H1 (cell line): Measurements from ENCODE around the gene PHKA2. TPM values are rescaled to one million over a fixed set of nuclear protein-coding genes. Genes with fewer than 3 reads are reported as not detected.

Experiments
- CTCF ChIA-PET: fragments of 300-600 bp; sonication (Branson Sonifier 250); formaldehyde crosslinking; loops from one replicate; lab custom pipeline; 2021; ENCODE audit not compliant: partially characterized antibody; lab: Charles Lee
- POLR2A ChIA-PET: fragments of 300-600 bp; sonication (Branson Sonifier 250); formaldehyde crosslinking; loops from one replicate; lab custom pipeline; 2021; ENCODE audit warnings: inconsistent platforms; ENCODE audit not compliant: partially characterized antibody; lab: Charles Lee
- DNase-seq, 2 experiments: peaks; one replicate each; pipeline versions ENCODE4 v3.0.0 to v3.0.0-alpha.2; 2010 to 2022; ENCODE audit warnings: low spot score in 2 of 2, low read depth in 1 of 2, mixed read lengths in 1 of 2
- FAIRE-seq: peaks from 2 replicates; lab custom pipeline; 2011; peaks lifted over from hg19 to GRCh38; lab: Jason Lieb, UNC
- H2AFZ ChIP-seq: 2 replicates; pipeline ENCODE4 v1.8.1; 2012; ENCODE audit warnings: low read length, inconsistent platforms
- H2AK5ac ChIP-seq: 2 replicates; pipeline ENCODE4 v1.6.1; 2013; ENCODE audit warnings: low read depth, low read length
- H2BK120ac ChIP-seq: replicated peaks from 2 replicates; pipeline ENCODE3; 2013; ENCODE audit warnings: low read depth, low read length, inconsistent platforms
- H2BK12ac ChIP-seq: 2 replicates; pipeline ENCODE4 v1.6.1; 2013; ENCODE audit warnings: low read depth, low read length
- H2BK15ac ChIP-seq: 2 replicates; pipeline ENCODE4 v1.6.1; 2013; ENCODE audit warnings: low read length
- H2BK20ac ChIP-seq: 2 replicates; pipeline ENCODE4 v1.6.1; 2013; ENCODE audit warnings: low read length
- H2BK5ac ChIP-seq: 2 replicates; pipeline ENCODE4 v1.6.1; 2013; ENCODE audit warnings: low read depth, low read length
- H3K14ac ChIP-seq: 2 replicates; pipeline ENCODE4 v1.6.1; 2013; ENCODE audit warnings: inconsistent platforms; ENCODE audit not compliant: insufficient read length
- H3K18ac ChIP-seq: 2 replicates; pipeline ENCODE4 v1.6.1; 2013; ENCODE audit warnings: low read length; ENCODE audit errors: extremely low read depth
- H3K23ac ChIP-seq: 2 replicates; pipeline ENCODE4 v1.6.1; 2013; ENCODE audit warnings: inconsistent platforms; ENCODE audit not compliant: insufficient read length
- H3K23me2 ChIP-seq: 2 replicates; pipeline ENCODE4 v1.6.1; 2013; ENCODE audit warnings: low read depth, low read length
- H3K27ac ChIP-seq: 2 replicates; pipeline ENCODE4 v1.6.1; 2011; ENCODE audit warnings: low read depth, low read length, inconsistent platforms
- H3K27me3 ChIP-seq, 4 experiments: replicated peaks in 1 of 4; 1 replicate in 1 of 4; 2 replicates in 3 of 4; pipeline versions ENCODE4 v1.6.1 to v1.8.1; 2011 to 2013; ENCODE audit warnings: low read length in 3 of 4, mild to moderate bottlenecking in 3 of 4, inconsistent platforms in 2 of 4, mixed read lengths in 2 of 4, moderate library complexity in 1 of 4; ENCODE audit not compliant: control insufficient read depth in 3 of 4, insufficient read depth in 3 of 4; ENCODE audit errors: extremely low read depth in 1 of 4
- H3K36me3 ChIP-seq, 4 experiments: 2 replicates each; pipeline versions ENCODE4 v1.6.1 to v1.8.1; 2011 to 2013; ENCODE audit warnings: mild to moderate bottlenecking in 4 of 4, low read length in 3 of 4, moderate library complexity in 2 of 4, control low read depth in 1 of 4, inconsistent platforms in 1 of 4; ENCODE audit not compliant: insufficient read depth in 4 of 4, control insufficient read depth in 2 of 4
- H3K4ac ChIP-seq: replicated peaks from 2 replicates; pipeline ENCODE3; 2013; ENCODE audit warnings: low read length, low read depth, mixed read lengths, inconsistent platforms; ENCODE audit not compliant: insufficient read length
- H3K4me1 ChIP-seq, 4 experiments: replicated peaks in 1 of 4; 1 replicate in 1 of 4; 2 replicates in 3 of 4; pipeline versions ENCODE4 v1.6.1 to v1.8.1; 2011 to 2013; ENCODE audit warnings: low read length in 3 of 4, inconsistent platforms in 2 of 4, mixed read lengths in 1 of 4; ENCODE audit not compliant: insufficient read depth in 4 of 4, control insufficient read depth in 3 of 4
- H3K4me2 ChIP-seq, 2 experiments: 2 replicates each; pipeline versions ENCODE4 v1.6.1 to v1.8.1; 2011 to 2013; ENCODE audit warnings: low read depth in 2 of 2, low read length in 2 of 2, control low read depth in 1 of 2, inconsistent platforms in 1 of 2, mild to moderate bottlenecking in 1 of 2; ENCODE audit not compliant: insufficient read depth in 1 of 2
- H3K4me3 ChIP-seq, 4 experiments: fragments of 200-600, 300-600 bp in 1 of 4; sonication (generic), shearing (Covaris generic), sonication (Bioruptor Twin) in 1 of 4; 2 replicates each; pipeline versions ENCODE4 v1.5.1 to v1.8.1; 2011 to 2016; ENCODE audit warnings: low read length in 4 of 4, low read depth in 3 of 4, control low read depth in 2 of 4, inconsistent platforms in 2 of 4, mild to moderate bottlenecking in 2 of 4, mixed read lengths in 1 of 4, moderate library complexity in 1 of 4; ENCODE audit not compliant: insufficient read depth in 2 of 4; ENCODE audit errors: extremely low read depth in 1 of 4
- H3K56ac ChIP-seq: replicated peaks from 2 replicates; pipeline ENCODE3; 2013; ENCODE audit warnings: low read depth, mild to moderate bottlenecking, mixed read lengths, low read length, inconsistent platforms; ENCODE audit not compliant: insufficient read length
- H3K79me1 ChIP-seq: 2 replicates; pipeline ENCODE4 v1.6.1; 2013; ENCODE audit warnings: low read depth, low read length, control low read depth
- H3K79me2 ChIP-seq, 2 experiments: 2 replicates each; pipeline versions ENCODE4 v1.6.1 to v1.8.1; 2012 to 2013; ENCODE audit warnings: low read length in 2 of 2, mild to moderate bottlenecking in 2 of 2, inconsistent platforms in 1 of 2; ENCODE audit not compliant: insufficient read depth in 2 of 2, control insufficient read depth in 1 of 2
- H3K9ac ChIP-seq, 4 experiments: replicated peaks in 1 of 4; 1 replicate in 1 of 4; 2 replicates in 3 of 4; pipeline versions ENCODE4 v1.6.1 to v1.8.1; 2011 to 2013; ENCODE audit warnings: low read depth in 3 of 4, low read length in 3 of 4, control low read depth in 2 of 4, mild to moderate bottlenecking in 2 of 4, moderate library complexity in 2 of 4, inconsistent platforms in 1 of 4; ENCODE audit errors: extremely low read depth in 1 of 4
- H3K9me3 ChIP-seq, 2 experiments: 2 replicates each; pipeline versions ENCODE4 v1.6.1 to v1.8.1; 2012 to 2013; ENCODE audit warnings: mild to moderate bottlenecking in 2 of 2, moderate library complexity in 2 of 2, control low read depth in 1 of 2, inconsistent platforms in 1 of 2, low read depth in 1 of 2, low read length in 1 of 2, mixed read lengths in 1 of 2; ENCODE audit not compliant: insufficient read depth in 2 of 2
- H4K20me1 ChIP-seq, 2 experiments: replicated peaks in 1 of 2; 2 replicates each; pipeline versions ENCODE3 to v1.8.1; 2011 to 2013; ENCODE audit warnings: inconsistent platforms in 2 of 2, low read length in 2 of 2, mild to moderate bottlenecking in 1 of 2; ENCODE audit not compliant: insufficient read depth in 2 of 2, control insufficient read depth in 1 of 2
- H4K5ac ChIP-seq: 2 replicates; pipeline ENCODE4 v1.6.1; 2013; ENCODE audit warnings: low read length, low read depth, mixed read lengths, inconsistent platforms; ENCODE audit not compliant: insufficient read length
- H4K8ac ChIP-seq: 2 replicates; pipeline ENCODE4 v1.8.0; 2013; ENCODE audit warnings: mild to moderate bottlenecking, moderate library complexity, low read length, inconsistent platforms; ENCODE audit not compliant: insufficient read depth; ENCODE audit errors: extremely low read depth
- H4K91ac ChIP-seq: replicated peaks from 2 replicates; pipeline ENCODE3; 2013; ENCODE audit warnings: low read length, mixed read lengths, inconsistent platforms; ENCODE audit not compliant: insufficient read length
- GABPA ChIP-seq: IDR thresholded peaks from 2 replicates; pipeline ENCODE4 v1.6.1; 2011; ENCODE audit warnings: mild to moderate bottlenecking, low read length, moderate library complexity, borderline replicate concordance; ENCODE audit not compliant: insufficient read depth
- KDM1A ChIP-seq: fragments of 200-600, 300-600 bp; sonication (generic); IDR thresholded peaks from 2 replicates; pipeline ENCODE4 v1.7.1; 2016; ENCODE audit warnings: mild to moderate bottlenecking, low read length, borderline replicate concordance
- POLR2A ChIP-seq, 2 experiments: IDR thresholded peaks; 1 replicate in 1 of 2; 2 replicates in 1 of 2; pipeline ENCODE4 v1.6.1; 2011; ENCODE audit warnings: low read depth in 2 of 2, low read length in 2 of 2, mild to moderate bottlenecking in 2 of 2; ENCODE audit errors: control extremely low read depth in 1 of 2
- RXRA ChIP-seq: IDR thresholded peaks from 2 replicates; pipeline ENCODE4 v1.6.1; 2011; ENCODE audit warnings: low read depth, mild to moderate bottlenecking, low read length, moderate library complexity; ENCODE audit not compliant: insufficient read depth
- TAF1 ChIP-seq: IDR thresholded peaks from 2 replicates; pipeline ENCODE4 v1.6.1; 2011; ENCODE audit warnings: mild to moderate bottlenecking, low read depth, low read length
- TBP ChIP-seq: IDR thresholded peaks from 2 replicates; pipeline ENCODE4 v1.6.1; 2011; ENCODE audit warnings: low read depth, low read length, improper control_type of control experiment
- YY1 ChIP-seq: IDR thresholded peaks from 2 replicates; pipeline ENCODE4 v1.6.1; 2011; ENCODE audit warnings: low read depth, mild to moderate bottlenecking, low read length
- WGBS, 2 experiments: shearing (Covaris generic) in 1 of 2; methylation state at CpG; one replicate each; pipeline versions ENCODE4 v1.1.6 to v1.1.7; 2013 to 2015; ENCODE audit warnings: low lambda C conversion rate in 2 of 2, mixed read lengths in 2 of 2, inconsistent platforms in 1 of 2, low coverage in 1 of 2, missing lambda C conversion rate in 1 of 2; ENCODE audit not compliant: insufficient replicate concordance in 2 of 2, insufficient coverage in 1 of 2, insufficient read length in 1 of 2; ENCODE audit errors: extremely low coverage in 1 of 2, missing lambda C conversion rate in 1 of 2; 5-methylcytosine and 5-hydroxymethylcytosine counted together
- polyA plus RNA-seq, 7 experiments: library from polyadenylated mRNA; depleted of rRNA in 3 of 7; stranded (reverse) in 5 of 7; unstranded in 2 of 7; fragments of >200 nt in 5 of 7; fragments of 200-250 nt in 2 of 7; gene quantifications; 1 replicate in 5 of 7; 2 replicates in 1 of 7; 4 replicates in 1 of 7; pipeline versions ENCODE4 v1.2.1 to v1.2.3, GENCODE V29; 2011 to 2013; ENCODE audit warnings: missing spikeins in 2 of 7, mixed read lengths in 2 of 7
- total RNA-seq: library from RNA; stranded (reverse); fragmentation: NEBNext Ultra II Directional; extraction: Animal tissue kit (Norgen Biotek cat#: 25700); gene quantifications from 2 replicates; pipeline ENCODE4 v1.2.1, GENCODE V29; 2021
- TF ChIP-seq, protein P1 (sequence below): IDR thresholded peaks from 2 replicates; pipeline ENCODE4 v1.6.1; 2012; ENCODE audit warnings: low read length, inconsistent platforms
- TF ChIP-seq, protein P2 (sequence below), 3 experiments: IDR thresholded peaks; 1 replicate in 2 of 3; 2 replicates in 1 of 3; pipeline versions ENCODE4 v1.5.1 to v1.6.1; 2011; ENCODE audit warnings: low read length in 3 of 3, mild to moderate bottlenecking in 3 of 3, inconsistent platforms in 2 of 3, low read depth in 1 of 3, moderate library complexity in 1 of 3; ENCODE audit not compliant: insufficient read depth in 1 of 3; ENCODE audit errors: control extremely low read depth in 1 of 3
- TF ChIP-seq, protein P3 (sequence below): IDR thresholded peaks from 2 replicates; pipeline ENCODE4 v1.6.1; 2012; ENCODE audit warnings: inconsistent platforms

PHKA2 gene
- total and polyA plus RNA-seq, 2 of the 8 experiments (the other 6 are each of a cell fraction or from before 2014, with no cell fraction given), result 28.1 to 35.8 TPM

DNA sequence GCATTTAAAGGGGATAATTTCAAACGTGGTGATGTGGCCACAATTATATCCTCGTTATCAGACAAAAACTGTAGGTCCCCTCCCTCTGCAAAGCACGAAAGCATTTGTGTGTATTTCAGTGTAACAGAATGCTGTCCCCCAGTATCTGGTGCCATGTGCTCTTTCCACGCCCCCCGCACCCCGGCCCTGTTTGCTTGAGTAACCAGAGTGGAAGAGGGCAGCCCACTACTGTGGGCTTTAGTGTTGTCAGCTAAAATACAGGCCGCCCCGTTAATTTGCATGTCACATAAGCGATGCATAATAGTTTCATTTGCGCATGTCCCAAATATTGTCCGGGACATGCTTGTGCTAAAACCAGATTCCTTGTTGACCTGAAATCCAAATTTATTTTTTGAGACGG, 110.1 kb downstream of the PHKA2 start:
- Histone ChIP-seq H4K20me1 (no peaks in the 10 kb centered on the region), H3K4me1 (no peaks in the 10 kb centered on the region; a peak in 1 of 7 replicates), H2BK20ac (no peak overlapping the region), H3K4me2 (no peak overlapping the region), H3K9ac (no peak overlapping the region), H4K91ac (no peak overlapping the region), H3K9me3 (no peaks in the 10 kb centered on the region), H3K23me2 (no peaks in the 10 kb centered on the region), H3K18ac (no peak overlapping the region), H4K5ac (no peak overlapping the region), H3K27me3 (no peaks in the 10 kb centered on the region), H2BK120ac (no peak overlapping the region), H2BK5ac (no peak overlapping the region), H3K23ac (no peak overlapping the region), H3K14ac (no peak overlapping the region), H2BK12ac (no peak overlapping the region), H3K56ac (no peak overlapping the region), H4K8ac (no peak overlapping the region), H2AFZ (no peak overlapping the region), H3K4me3 (no peak overlapping the region), H3K79me2 (no peaks in the 10 kb centered on the region), H3K79me1 (no peaks in the 10 kb centered on the region), H3K27ac (no peak overlapping the region), H2AK5ac (no peak overlapping the region), H2BK15ac (no peak overlapping the region), H3K4ac (no peak overlapping the region), H3K36me3 (no peaks in the 10 kb centered on the region)
- CTCF ChIA-PET, result interaction anchor here (0.7 to 0.8 kb wide), 2 partner anchors 11 to 257 kb away, joined by 3 to 4 read pairs; no protein-coding TSS in a partner anchor
- FAIRE-seq (no peak), DNase-seq (no peak)
- 92% methylated on average over 12 of the region's 12 CpGs; no CpG with 5 or more reads in 1 of the 2 experiments for WGBS, 2 experiments
- POLR2A ChIA-PET, result no interaction called here
- TF ChIP-seq, protein P1, sequence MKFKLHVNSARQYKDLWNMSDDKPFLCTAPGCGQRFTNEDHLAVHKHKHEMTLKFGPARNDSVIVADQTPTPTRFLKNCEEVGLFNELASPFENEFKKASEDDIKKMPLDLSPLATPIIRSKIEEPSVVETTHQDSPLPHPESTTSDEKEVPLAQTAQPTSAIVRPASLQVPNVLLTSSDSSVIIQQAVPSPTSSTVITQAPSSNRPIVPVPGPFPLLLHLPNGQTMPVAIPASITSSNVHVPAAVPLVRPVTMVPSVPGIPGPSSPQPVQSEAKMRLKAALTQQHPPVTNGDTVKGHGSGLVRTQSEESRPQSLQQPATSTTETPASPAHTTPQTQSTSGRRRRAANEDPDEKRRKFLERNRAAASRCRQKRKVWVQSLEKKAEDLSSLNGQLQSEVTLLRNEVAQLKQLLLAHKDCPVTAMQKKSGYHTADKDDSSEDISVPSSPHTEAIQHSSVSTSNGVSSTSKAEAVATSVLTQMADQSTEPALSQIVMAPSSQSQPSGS, result no peak
- TF ChIP-seq RXRA (no peak), KDM1A (no peak), POLR2A (IDR thresholded peaks at IDR 0.05; ENCODE audit: control extremely low read depth in 1 of 2, low read depth in 2 of 2, low read length in 2 of 2) (no peak), GABPA (no peak), YY1 (no peak), TAF1 (no peak), TBP (no peak)
- TF ChIP-seq, protein P2, sequence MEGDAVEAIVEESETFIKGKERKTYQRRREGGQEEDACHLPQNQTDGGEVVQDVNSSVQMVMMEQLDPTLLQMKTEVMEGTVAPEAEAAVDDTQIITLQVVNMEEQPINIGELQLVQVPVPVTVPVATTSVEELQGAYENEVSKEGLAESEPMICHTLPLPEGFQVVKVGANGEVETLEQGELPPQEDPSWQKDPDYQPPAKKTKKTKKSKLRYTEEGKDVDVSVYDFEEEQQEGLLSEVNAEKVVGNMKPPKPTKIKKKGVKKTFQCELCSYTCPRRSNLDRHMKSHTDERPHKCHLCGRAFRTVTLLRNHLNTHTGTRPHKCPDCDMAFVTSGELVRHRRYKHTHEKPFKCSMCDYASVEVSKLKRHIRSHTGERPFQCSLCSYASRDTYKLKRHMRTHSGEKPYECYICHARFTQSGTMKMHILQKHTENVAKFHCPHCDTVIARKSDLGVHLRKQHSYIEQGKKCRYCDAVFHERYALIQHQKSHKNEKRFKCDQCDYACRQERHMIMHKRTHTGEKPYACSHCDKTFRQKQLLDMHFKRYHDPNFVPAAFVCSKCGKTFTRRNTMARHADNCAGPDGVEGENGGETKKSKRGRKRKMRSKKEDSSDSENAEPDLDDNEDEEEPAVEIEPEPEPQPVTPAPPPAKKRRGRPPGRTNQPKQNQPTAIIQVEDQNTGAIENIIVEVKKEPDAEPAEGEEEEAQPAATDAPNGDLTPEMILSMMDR (IDR thresholded peaks at IDR 0.05; ENCODE audit: control extremely low read depth in 1 of 3, insufficient read depth in 1 of 3, low read depth in 1 of 3, low read length in 3 of 3), result no peak
- TF ChIP-seq, protein P3, sequence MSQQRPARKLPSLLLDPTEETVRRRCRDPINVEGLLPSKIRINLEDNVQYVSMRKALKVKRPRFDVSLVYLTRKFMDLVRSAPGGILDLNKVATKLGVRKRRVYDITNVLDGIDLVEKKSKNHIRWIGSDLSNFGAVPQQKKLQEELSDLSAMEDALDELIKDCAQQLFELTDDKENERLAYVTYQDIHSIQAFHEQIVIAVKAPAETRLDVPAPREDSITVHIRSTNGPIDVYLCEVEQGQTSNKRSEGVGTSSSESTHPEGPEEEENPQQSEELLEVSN, result no peak
